Measurements from ENCODE around the gene KPNA4.

GRCh38 chr3:160583451-160583850 is 18.1 kb upstream of the KPNA4 start:
- TF ChIP-seq POLR2A (IDR thresholded peaks at IDR 0.05) (no peak), CTCF (IDR thresholded peaks at IDR 0.05) (no peak)

All from testis (tissue), 2 donors.